Measurements from ENCODE around the gene SLC6A3. TPM values are rescaled to one million over a fixed set of nuclear protein-coding genes. Genes with fewer than 3 reads are reported as not detected.

SLC6A3 gene
- total and polyA plus RNA-seq, 2 donors (not counting 1 experiment from before 2014, with no cell fraction given): not detected

- Histone ChIP-seq H3K79me2 (ENCODE audit: control insufficient read depth, insufficient read depth, low read length) (no peaks in the 10 kb centered on the region), H3K27me3 (ENCODE audit: control insufficient read depth, insufficient read depth, low read length) (no peaks in the 10 kb centered on the region), H4K20me1 (ENCODE audit: control insufficient read depth, extremely low read depth, insufficient read depth, low read length) (no peaks in the 10 kb centered on the region), H3K27ac (ENCODE audit: insufficient read depth, low read length) (no peak overlapping the region), H3K4me2 (ENCODE audit: extremely low read depth, insufficient read depth, low read length) (no peak overlapping the region), H3K4me3 (replicated peaks in 1 of 4; ENCODE audit: control extremely low read depth in 1 of 4, insufficient read depth in 1 of 4, low read depth in 3 of 4, low read length in 4 of 4) (no peak overlapping the region), H3K36me3 (ENCODE audit: control insufficient read depth, insufficient read depth, low read length) (no peaks in the 10 kb centered on the region), H3K9ac (ENCODE audit: insufficient read depth, low read length) (no peak overlapping the region), H3K9me3 (ENCODE audit: control insufficient read depth, insufficient read depth, low read depth, low read length) (no peaks in the 10 kb centered on the region), H3K4me1 (ENCODE audit: control insufficient read depth, extremely low read depth, insufficient read depth, low read length) (no peaks in the 10 kb centered on the region), H2AFZ (ENCODE audit: low read length) (no peak overlapping the region)
- TF ChIP-seq, protein P1, sequence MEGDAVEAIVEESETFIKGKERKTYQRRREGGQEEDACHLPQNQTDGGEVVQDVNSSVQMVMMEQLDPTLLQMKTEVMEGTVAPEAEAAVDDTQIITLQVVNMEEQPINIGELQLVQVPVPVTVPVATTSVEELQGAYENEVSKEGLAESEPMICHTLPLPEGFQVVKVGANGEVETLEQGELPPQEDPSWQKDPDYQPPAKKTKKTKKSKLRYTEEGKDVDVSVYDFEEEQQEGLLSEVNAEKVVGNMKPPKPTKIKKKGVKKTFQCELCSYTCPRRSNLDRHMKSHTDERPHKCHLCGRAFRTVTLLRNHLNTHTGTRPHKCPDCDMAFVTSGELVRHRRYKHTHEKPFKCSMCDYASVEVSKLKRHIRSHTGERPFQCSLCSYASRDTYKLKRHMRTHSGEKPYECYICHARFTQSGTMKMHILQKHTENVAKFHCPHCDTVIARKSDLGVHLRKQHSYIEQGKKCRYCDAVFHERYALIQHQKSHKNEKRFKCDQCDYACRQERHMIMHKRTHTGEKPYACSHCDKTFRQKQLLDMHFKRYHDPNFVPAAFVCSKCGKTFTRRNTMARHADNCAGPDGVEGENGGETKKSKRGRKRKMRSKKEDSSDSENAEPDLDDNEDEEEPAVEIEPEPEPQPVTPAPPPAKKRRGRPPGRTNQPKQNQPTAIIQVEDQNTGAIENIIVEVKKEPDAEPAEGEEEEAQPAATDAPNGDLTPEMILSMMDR (conservative IDR thresholded peaks at IDR 0.05 in 1 of 2, IDR thresholded peaks at IDR 0.05 in 1 of 2; ENCODE audit: low read depth in 1 of 2, low read length in 2 of 2): no peak
- no peak for TF ChIP-seq EZH2 (IDR thresholded peaks at IDR 0.05; ENCODE audit: low read length, missing control alignments)
- no peak for DNase-seq (ENCODE audit: low read depth in 2 of 2)
These were observed 50.1 kb downstream of the SLC6A3 start for GRCh38 chr5:1394881-1395860.

DNA sequence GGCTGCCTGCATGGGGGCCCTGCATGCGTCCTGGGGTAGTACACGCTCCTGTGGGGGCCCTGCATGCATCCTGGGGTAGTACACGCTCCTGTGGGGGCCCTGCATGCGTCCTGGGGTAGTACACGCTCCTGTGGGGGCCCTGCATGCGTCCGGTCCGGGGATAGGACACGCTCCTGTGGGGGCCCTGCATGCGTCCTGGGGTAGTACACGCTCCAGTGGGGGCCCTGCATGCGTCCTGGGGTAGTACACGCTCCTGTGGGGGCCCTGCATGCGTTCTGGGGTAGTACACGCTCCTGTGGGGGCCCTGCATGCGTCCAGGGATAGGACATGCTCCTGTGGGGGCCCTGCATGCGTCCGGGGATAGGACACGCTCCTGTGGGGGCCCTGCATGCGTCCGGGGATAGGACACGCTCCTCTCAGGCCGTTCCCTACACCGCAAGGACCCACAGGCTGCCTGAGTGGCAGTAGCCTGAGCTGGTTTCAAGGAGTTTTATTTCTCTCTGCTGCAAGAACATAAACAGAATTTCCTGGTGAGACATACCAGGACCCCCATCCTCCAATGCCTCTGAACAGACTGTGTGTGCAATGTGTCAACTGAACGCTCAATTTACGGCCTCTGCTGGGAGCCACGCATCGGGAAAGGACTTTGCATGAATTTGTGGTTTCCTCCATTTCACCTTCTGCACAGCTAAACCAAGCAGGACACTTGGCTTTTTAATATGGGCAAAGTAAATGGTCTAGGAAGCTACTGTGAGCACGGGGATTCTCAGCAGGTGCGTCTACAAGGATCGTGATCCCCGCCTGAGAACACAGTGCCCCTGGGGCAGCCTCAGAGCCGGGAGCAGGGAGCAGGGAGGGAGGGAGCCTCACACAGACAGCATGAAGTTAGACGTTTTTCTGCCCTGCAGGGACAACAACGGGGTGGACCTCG, 51.4 kb downstream of the SLC6A3 start:
- Histone ChIP-seq H3K36me3 (ENCODE audit: control insufficient read depth, insufficient read depth, low read length) (no peaks in the 10 kb centered on the region), H3K4me2 (ENCODE audit: extremely low read depth, insufficient read depth, low read length) (no peak overlapping the region), H3K9ac (ENCODE audit: insufficient read depth, low read length) (no peak overlapping the region), H3K9me3 (ENCODE audit: control insufficient read depth, insufficient read depth, low read depth, low read length) (no peaks in the 10 kb centered on the region), H3K27ac (ENCODE audit: insufficient read depth, low read length) (no peak overlapping the region), H3K4me1 (ENCODE audit: control insufficient read depth, extremely low read depth, insufficient read depth, low read length) (no peaks in the 10 kb centered on the region), H4K20me1 (ENCODE audit: control insufficient read depth, extremely low read depth, insufficient read depth, low read length) (no peaks in the 10 kb centered on the region), H3K4me3 (replicated peaks in 1 of 4; ENCODE audit: control extremely low read depth in 1 of 4, insufficient read depth in 1 of 4, low read depth in 3 of 4, low read length in 4 of 4) (no peak overlapping the region), H3K27me3 (ENCODE audit: control insufficient read depth, insufficient read depth, low read length) (no peaks in the 10 kb centered on the region), H3K79me2 (ENCODE audit: control insufficient read depth, insufficient read depth, low read length) (no peaks in the 10 kb centered on the region), H2AFZ (ENCODE audit: low read length) (no peak overlapping the region)
- DNase-seq (ENCODE audit: low read depth in 2 of 2): no peak
- TF ChIP-seq, protein P1 (conservative IDR thresholded peaks at IDR 0.05 in 1 of 2, IDR thresholded peaks at IDR 0.05 in 1 of 2; ENCODE audit: low read depth in 1 of 2, low read length in 2 of 2): no peak
- TF ChIP-seq EZH2 (IDR thresholded peaks at IDR 0.05; ENCODE audit: low read length, missing control alignments): no peak

Measured in fibroblast of lung (primary cell).